GM23338 (cell line): ENCODE data around the gene HDAC8. TPM values are rescaled to one million over a fixed set of nuclear protein-coding genes. Genes with fewer than 3 reads are reported as not detected.

Experiments used
- ATAC-seq: fragments of 200-7000 bp; cut with Tn5 transposase; 3 replicates; pipeline ENCODE4 v1.9.1; 2020
- DNase-seq: peaks from one replicate; pipeline ENCODE4 v3.0.0-alpha.2; 2015; ENCODE audit warnings: low spot score
- H2AFZ ChIP-seq: fragments of 200-600 bp; sonication (generic); 2 replicates; pipeline ENCODE4 v1.8.0; 2016; ENCODE audit warnings: antibody characterized with exemption, mild to moderate bottlenecking, moderate library complexity
- H3F3A ChIP-seq: fragments of 200-600 bp; sonication (generic); replicated peaks from 2 replicates; pipeline ENCODE4 v1.8.0; 2017; ENCODE audit warnings: antibody characterized with exemption, mixed run types, low read depth
- H3K27ac ChIP-seq: fragments of 200-600 bp; sonication (generic); 2 replicates; pipeline ENCODE4 v1.6.1; 2016; ENCODE audit warnings: low read depth
- H3K27me3 ChIP-seq: fragments of 200-600 bp; sonication (generic); 2 replicates; pipeline ENCODE4 v1.8.0; 2016; ENCODE audit warnings: mild to moderate bottlenecking, mixed run types, moderate library complexity; ENCODE audit not compliant: insufficient read depth
- H3K36me3 ChIP-seq: fragments of 200-600 bp; sonication (generic); 2 replicates; pipeline ENCODE4 v1.8.0; 2016; ENCODE audit warnings: mild to moderate bottlenecking; ENCODE audit not compliant: insufficient read depth
- H3K4me1 ChIP-seq: fragments of 200-600 bp; sonication (generic); 2 replicates; pipeline ENCODE4 v1.8.0; 2016; ENCODE audit warnings: mild to moderate bottlenecking, moderate library complexity; ENCODE audit not compliant: insufficient read depth
- H3K4me2 ChIP-seq: fragments of 200-600 bp; sonication (generic); 2 replicates; pipeline ENCODE4 v1.7.1; 2017; ENCODE audit warnings: mixed run types
- H3K4me3 ChIP-seq: fragments of 200-600 bp; sonication (generic); 2 replicates; pipeline ENCODE4 v1.6.1; 2016; ENCODE audit warnings: mixed run types
- H3K79me2 ChIP-seq: fragments of 200-600 bp; sonication (generic); replicated peaks from 2 replicates; pipeline ENCODE4 v1.8.0; 2017; ENCODE audit warnings: mild to moderate bottlenecking; ENCODE audit not compliant: insufficient read depth
- H3K9me2 ChIP-seq: fragments of 200-600 bp; sonication (generic); 2 replicates; pipeline ENCODE4 v1.8.0; 2017; ENCODE audit not compliant: insufficient read depth
- H4K20me1 ChIP-seq: fragments of 200-600 bp; sonication (generic); replicated peaks from 2 replicates; pipeline ENCODE4 v1.8.0; 2017; ENCODE audit warnings: mild to moderate bottlenecking; ENCODE audit not compliant: insufficient read depth
- H3K27ac Mint-ChIP-seq: 2 replicates; pipeline ENCODE4 v1.8.0; 2020; ENCODE audit warnings: inconsistent platforms, mild to moderate bottlenecking, moderate library complexity, mixed read lengths
- H3K27me3 Mint-ChIP-seq: 3 replicates; pipeline ENCODE4 v1.8.0; 2022; ENCODE audit warnings: low read depth, mild to moderate bottlenecking, moderate library complexity, mixed read lengths, inconsistent platforms; ENCODE audit not compliant: insufficient read depth, poor library complexity
- H3K36me3 Mint-ChIP-seq: 3 replicates; pipeline ENCODE4 v1.8.0; 2021; ENCODE audit warnings: low read depth, mild to moderate bottlenecking, inconsistent platforms, moderate library complexity, mixed read lengths
- H3K4me1 Mint-ChIP-seq: 3 replicates; pipeline ENCODE4 v1.8.0; 2020; ENCODE audit warnings: mild to moderate bottlenecking, inconsistent platforms, mixed read lengths
- H3K4me3 Mint-ChIP-seq: 3 replicates; pipeline ENCODE4 v1.8.0; 2021; ENCODE audit warnings: moderate library complexity, mild to moderate bottlenecking, inconsistent platforms, mixed read lengths
- H3K9me3 Mint-ChIP-seq: 3 replicates; pipeline ENCODE4 v1.8.0; 2020; ENCODE audit warnings: moderate library complexity, mild to moderate bottlenecking, inconsistent platforms, mixed read lengths
- CREB1 ChIP-seq: fragments of 250-450 bp; sonication (Bioruptor Pico); IDR thresholded peaks from 2 replicates; pipeline ENCODE4 v1.5.0; 2020; ENCODE audit warnings: low read depth, mild to moderate bottlenecking, moderate library complexity
- CTCF ChIP-seq, 2 experiments: fragments of 200-600 bp in 1 of 2; sonication (generic) in 1 of 2; conservative IDR thresholded peaks; 2 replicates each; pipeline versions ENCODE4 v1.5.1 to v1.6.1; 2016 to 2017; ENCODE audit warnings: antibody characterized with exemption in 2 of 2, low read depth in 2 of 2, mild to moderate bottlenecking in 2 of 2, moderate library complexity in 1 of 2
- ETS1 ChIP-seq: IDR thresholded peaks from 2 replicates; pipeline ENCODE4 v1.6.1; 2016; ENCODE audit warnings: antibody characterized with exemption
- EZH2 ChIP-seq: fragments of 200-600 bp; sonication (generic); IDR thresholded peaks from one replicate; pipeline ENCODE4 v1.8.0; 2017; ENCODE audit warnings: antibody characterized with exemption, mild to moderate bottlenecking, low read depth; ENCODE audit not compliant: unreplicated experiment
- EZH2phosphoT487 ChIP-seq: fragments of 200-600 bp; sonication (generic); IDR thresholded peaks from one replicate; pipeline ENCODE4 v1.8.1; 2018; ENCODE audit warnings: antibody characterized with exemption; ENCODE audit not compliant: unreplicated experiment
- JUNB ChIP-seq: IDR thresholded peaks from one replicate; pipeline ENCODE4 v1.6.1; 2016; ENCODE audit warnings: antibody characterized with exemption; ENCODE audit not compliant: unreplicated experiment
- NANOG ChIP-seq: IDR thresholded peaks from 2 replicates; pipeline ENCODE4 v1.6.1; 2016; ENCODE audit warnings: antibody characterized with exemption, borderline replicate concordance
- POLR2AphosphoS5 ChIP-seq: IDR thresholded peaks from 2 replicates; pipeline ENCODE4 v1.6.1; 2016; ENCODE audit warnings: antibody characterized with exemption, low read depth
- REST ChIP-seq: IDR thresholded peaks from one replicate; pipeline ENCODE4 v1.6.1; 2018; ENCODE audit warnings: antibody characterized with exemption; ENCODE audit not compliant: unreplicated experiment
- STAT1 ChIP-seq: IDR thresholded peaks from one replicate; pipeline ENCODE4 v1.6.1; 2016; ENCODE audit warnings: antibody characterized with exemption; ENCODE audit not compliant: unreplicated experiment
- ZNF114 ChIP-seq: fragments of 250-450 bp; sonication (Bioruptor Pico); IDR thresholded peaks from 2 replicates; pipeline ENCODE4 v1.5.0; 2020; ENCODE audit warnings: mild to moderate bottlenecking, moderate library complexity
- ZNF331 ChIP-seq: fragments of 250-450 bp; sonication (Bioruptor Pico); IDR thresholded peaks from 2 replicates; pipeline ENCODE4 v1.5.0; 2020; ENCODE audit warnings: low read depth, mild to moderate bottlenecking, moderate library complexity
- ZNF462 ChIP-seq: fragments of 250-450 bp; sonication (Bioruptor Pico); IDR thresholded peaks from 2 replicates; pipeline ENCODE4 v1.5.0; 2020; ENCODE audit warnings: mild to moderate bottlenecking, moderate library complexity
- polyA plus RNA-seq: library from polyadenylated mRNA; unstranded; fragments of >200 nt; fragmentation: Nextera tagmentation; extraction: Ambion mirVana; gene quantifications from 2 replicates; pipeline ENCODE4 v1.2.1, GENCODE V29; 2016
- total RNA-seq: library from RNA; depleted of rRNA; stranded (reverse); fragments of >200 nt; shearing (Covaris generic); gene quantifications from 2 replicates; pipeline ENCODE4 v1.2.3, GENCODE V29; 2014

HDAC8 gene
- total and polyA plus RNA-seq, 2 experiments from 2014 or later: 21.6 to 28.7 TPM

GRCh38 chrX:72495046-72495445 is 77.6 kb downstream of the HDAC8 start:
- H3K27ac Mint-ChIP-seq: no peak overlapping the region
- Histone ChIP-seq H3K4me3 (no peak overlapping the region), H3K4me1 (no peaks in the 10 kb centered on the region; the same call in 1 of the 2 replicates), H3K36me3 (no peaks in the 10 kb centered on the region), H3K27me3 (no peaks in the 10 kb centered on the region), H3K27ac (no peak overlapping the region), H3K9me2 (no peaks in the 10 kb centered on the region), H3F3A (no peaks in the 10 kb centered on the region), H3K4me2 (no peak overlapping the region), H4K20me1 (no peaks in the 10 kb centered on the region), H2AFZ (no peak overlapping the region), H3K79me2 (no peaks in the 10 kb centered on the region; the same call in 1 of the 2 replicates)
- H3K36me3 Mint-ChIP-seq: peaks cover 6% of the 10 kb centered on the region; the same call in 2 of the 3 replicates
- TF ChIP-seq ETS1 (no peak), JUNB (no peak), CTCF (conservative IDR thresholded peaks at IDR 0.05; ENCODE audit: low read depth in 2 of 2) (no peak), NANOG (no peak), EZH2 (no peak), STAT1 (no peak), ZNF114 (CRISPR knock-in tag) (no peak), ZNF462 (CRISPR knock-in tag) (no peak), ZNF331 (CRISPR knock-in tag) (no peak), CREB1 (CRISPR knock-in tag) (no peak), EZH2phosphoT487 (no peak), POLR2AphosphoS5 (no peak), REST (no peak)
- DNase-seq (no peak), ATAC-seq (no peak)
- peaks cover 7% of the 10 kb centered on the region for H3K4me1 Mint-ChIP-seq
- no peak overlapping the region for H3K4me3 Mint-ChIP-seq
- no peaks in the 10 kb centered on the region for H3K9me3 Mint-ChIP-seq
- no peaks in the 10 kb centered on the region for H3K27me3 Mint-ChIP-seq
